ENCODE data around the gene MARCHF5. TPM values are rescaled to one million over a fixed set of nuclear protein-coding genes. Genes with fewer than 3 reads are reported as not detected.

Gene MARCHF5
- polyA plus RNA-seq, 2 of the 4 experiments (the other 2 are of a cell fraction), result 24.7 to 37.3 TPM

DNA sequence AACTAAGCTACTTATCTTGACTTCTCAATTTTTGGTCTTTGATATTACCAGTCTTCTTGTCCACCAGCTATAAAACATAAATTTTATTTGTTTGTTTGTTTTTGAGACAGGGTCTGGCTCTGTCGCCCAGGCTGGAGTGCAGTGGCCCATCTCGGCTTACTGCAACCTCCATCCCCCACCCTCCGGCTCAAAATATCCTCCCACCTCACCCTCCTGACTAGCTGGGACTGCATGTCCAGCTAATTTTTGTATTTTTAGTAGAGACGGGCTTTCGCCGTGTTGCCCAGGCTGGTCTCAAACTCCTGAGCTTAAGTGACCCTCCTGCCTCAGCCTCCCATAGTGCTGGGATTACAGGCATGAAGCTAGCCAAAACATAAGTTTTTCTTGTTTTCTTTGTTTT, 7.5 kb downstream of the MARCHF5 start:
- no peak overlapping the region for H3K4me3 ChIP-seq
- ATAC-seq (no peak), DNase-seq (ENCODE audit: low read depth in 1 of 2, low spot score in 1 of 2) (no peak), FAIRE-seq (no peak)
- no peak overlapping the region for H3K4me2 ChIP-seq
- POLR2A ChIA-PET, result no interaction called here
- H3K4me1 ChIP-seq, result no peaks in the 10 kb centered on the region
- H3K9me3 ChIP-seq, result no peaks in the 10 kb centered on the region
- 92% methylated on average over 6 of the region's 6 CpGs for WGBS (ENCODE audit: missing lambda C conversion rate)
- TF ChIP-seq, protein P1, sequence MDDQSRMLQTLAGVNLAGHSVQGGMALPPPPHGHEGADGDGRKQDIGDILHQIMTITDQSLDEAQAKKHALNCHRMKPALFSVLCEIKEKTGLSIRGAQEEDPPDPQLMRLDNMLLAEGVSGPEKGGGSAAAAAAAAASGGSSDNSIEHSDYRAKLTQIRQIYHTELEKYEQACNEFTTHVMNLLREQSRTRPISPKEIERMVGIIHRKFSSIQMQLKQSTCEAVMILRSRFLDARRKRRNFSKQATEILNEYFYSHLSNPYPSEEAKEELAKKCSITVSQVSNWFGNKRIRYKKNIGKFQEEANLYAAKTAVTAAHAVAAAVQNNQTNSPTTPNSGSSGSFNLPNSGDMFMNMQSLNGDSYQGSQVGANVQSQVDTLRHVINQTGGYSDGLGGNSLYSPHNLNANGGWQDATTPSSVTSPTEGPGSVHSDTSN (IDR thresholded peaks at IDR 0.05), result no peak
- TF ChIP-seq RAD21 (conservative IDR thresholded peaks at IDR 0.05 in 1 of 2, IDR thresholded peaks at IDR 0.05 in 1 of 2), result no peak
- CTCF ChIA-PET, result interaction anchor here (0.5 to 1.1 kb wide), 5 partner anchors 12 to 211 kb away, joined by 3 read pairs; no protein-coding TSS in a partner anchor
- no peak overlapping the region for H3K27ac ChIP-seq

DNA sequence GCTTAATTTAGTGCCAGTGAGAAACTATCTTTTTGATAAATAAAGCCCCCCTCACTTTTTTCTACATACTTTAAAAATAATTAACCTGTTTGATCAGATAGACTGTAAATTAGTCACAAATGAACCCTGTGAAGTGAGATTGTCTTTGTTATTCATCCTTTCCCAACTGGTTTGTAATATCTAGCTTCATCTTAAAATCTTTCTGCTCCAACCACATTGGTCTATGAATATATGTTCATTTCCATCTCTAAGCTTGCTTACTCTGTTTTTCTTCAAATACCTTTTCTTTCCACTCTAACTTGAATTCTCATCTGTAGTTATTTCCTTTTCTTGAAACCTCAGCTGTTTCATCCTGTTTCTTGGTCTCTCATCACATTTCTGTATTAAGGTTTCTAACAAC, 12.1 kb downstream of the MARCHF5 start:
- Histone ChIP-seq H3K4me2 (no peak overlapping the region), H3K27ac (no peak overlapping the region), H3K4me1 (no peaks in the 10 kb centered on the region), H3K9me3 (no peaks in the 10 kb centered on the region), H3K4me3 (no peak overlapping the region)
- DNase-seq (ENCODE audit: low read depth in 1 of 2, low spot score in 1 of 2) (no peak), FAIRE-seq (no peak), ATAC-seq (no peak)
- ChIA-PET POLR2A (no interaction called here), CTCF (interaction anchor here (1.9 kb wide), 1 partner anchor 12 kb away, joined by 7 read pairs; the partner anchor contains the start of genes CPEB3 and MARCHF5)
- TF ChIP-seq KDM5A (IDR thresholded peaks at IDR 0.05) (no peak), POLR2A (IDR thresholded peaks at IDR 0.05; ENCODE audit: low read length) (no peak), ZNF302 (CRISPR knock-in tag; IDR thresholded peaks at IDR 0.05) (no peak)

DNA sequence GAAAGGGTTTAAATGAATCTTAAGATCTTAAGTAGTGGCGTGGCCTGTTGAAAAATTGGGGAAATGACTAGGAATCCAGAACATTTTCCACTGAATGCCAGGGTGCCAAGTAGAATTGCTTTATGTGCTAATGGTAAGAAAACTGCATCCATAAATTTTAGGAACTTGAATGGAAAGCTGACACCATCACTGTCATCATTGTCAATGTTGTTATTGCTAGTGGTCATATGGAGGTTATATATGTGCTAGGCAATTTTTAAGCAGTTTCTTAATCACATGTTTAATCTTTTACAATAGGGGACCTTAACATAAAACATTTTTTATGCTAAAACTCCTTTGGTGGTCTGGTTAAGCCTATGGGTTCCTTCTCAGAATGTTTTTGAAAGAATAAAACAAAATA, 13.1 kb downstream of the MARCHF5 start:
- no peak for ATAC-seq
- Histone ChIP-seq H3K4me3 (no peak overlapping the region), H3K4me1 (no peaks in the 10 kb centered on the region), H3K4me2 (no peak overlapping the region), H3K9me3 (no peaks in the 10 kb centered on the region), H3K27ac (no peak overlapping the region)
- TF ChIP-seq, protein P2, sequence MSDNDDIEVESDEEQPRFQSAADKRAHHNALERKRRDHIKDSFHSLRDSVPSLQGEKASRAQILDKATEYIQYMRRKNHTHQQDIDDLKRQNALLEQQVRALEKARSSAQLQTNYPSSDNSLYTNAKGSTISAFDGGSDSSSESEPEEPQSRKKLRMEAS (IDR thresholded peaks at IDR 0.05), result no peak
- TF ChIP-seq, protein P3, sequence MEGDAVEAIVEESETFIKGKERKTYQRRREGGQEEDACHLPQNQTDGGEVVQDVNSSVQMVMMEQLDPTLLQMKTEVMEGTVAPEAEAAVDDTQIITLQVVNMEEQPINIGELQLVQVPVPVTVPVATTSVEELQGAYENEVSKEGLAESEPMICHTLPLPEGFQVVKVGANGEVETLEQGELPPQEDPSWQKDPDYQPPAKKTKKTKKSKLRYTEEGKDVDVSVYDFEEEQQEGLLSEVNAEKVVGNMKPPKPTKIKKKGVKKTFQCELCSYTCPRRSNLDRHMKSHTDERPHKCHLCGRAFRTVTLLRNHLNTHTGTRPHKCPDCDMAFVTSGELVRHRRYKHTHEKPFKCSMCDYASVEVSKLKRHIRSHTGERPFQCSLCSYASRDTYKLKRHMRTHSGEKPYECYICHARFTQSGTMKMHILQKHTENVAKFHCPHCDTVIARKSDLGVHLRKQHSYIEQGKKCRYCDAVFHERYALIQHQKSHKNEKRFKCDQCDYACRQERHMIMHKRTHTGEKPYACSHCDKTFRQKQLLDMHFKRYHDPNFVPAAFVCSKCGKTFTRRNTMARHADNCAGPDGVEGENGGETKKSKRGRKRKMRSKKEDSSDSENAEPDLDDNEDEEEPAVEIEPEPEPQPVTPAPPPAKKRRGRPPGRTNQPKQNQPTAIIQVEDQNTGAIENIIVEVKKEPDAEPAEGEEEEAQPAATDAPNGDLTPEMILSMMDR (IDR thresholded peaks at IDR 0.05), result no peak
- no peak for TF ChIP-seq MAZ (IDR thresholded peaks at IDR 0.05; ENCODE audit: borderline replicate concordance, low read depth, low read length)
- TF ChIP-seq HEYL (CRISPR knock-in tag; IDR thresholded peaks at IDR 0.05), result no peak
- TF ChIP-seq TFCP2L1 (CRISPR knock-in tag; IDR thresholded peaks at IDR 0.05), result no peak
- no peak for TF ChIP-seq RFX5 (IDR thresholded peaks at IDR 0.05)
- TF ChIP-seq CBX2 (IDR thresholded peaks at IDR 0.05; ENCODE audit: borderline replicate concordance, low read depth), result no peak
- no peak for TF ChIP-seq FOSL2 (IDR thresholded peaks at IDR 0.05)
- TF ChIP-seq FOSL2 (CRISPR knock-in tag; IDR thresholded peaks at IDR 0.05), result no peak
- no peak for TF ChIP-seq POLR2A (IDR thresholded peaks at IDR 0.05; ENCODE audit: low read length)
- TF ChIP-seq CEBPB (IDR thresholded peaks at IDR 0.05), result no peak
- FAIRE-seq, result no peak
- WGBS (ENCODE audit: missing lambda C conversion rate), result 97% methylated on average over 1 of the region's 1 CpG
- ChIA-PET POLR2A (interaction anchor here (1.1 kb wide), 1 partner anchor 13 kb away, joined by 4 read pairs; the partner anchor contains the start of genes CPEB3 and MARCHF5), CTCF (interaction anchor here (1.1 kb wide), 1 partner anchor 12 kb away, joined by 5 read pairs; no protein-coding TSS in a partner anchor)
- no peak for DNase-seq (ENCODE audit: low read depth in 1 of 2, low spot score in 1 of 2)

DNA sequence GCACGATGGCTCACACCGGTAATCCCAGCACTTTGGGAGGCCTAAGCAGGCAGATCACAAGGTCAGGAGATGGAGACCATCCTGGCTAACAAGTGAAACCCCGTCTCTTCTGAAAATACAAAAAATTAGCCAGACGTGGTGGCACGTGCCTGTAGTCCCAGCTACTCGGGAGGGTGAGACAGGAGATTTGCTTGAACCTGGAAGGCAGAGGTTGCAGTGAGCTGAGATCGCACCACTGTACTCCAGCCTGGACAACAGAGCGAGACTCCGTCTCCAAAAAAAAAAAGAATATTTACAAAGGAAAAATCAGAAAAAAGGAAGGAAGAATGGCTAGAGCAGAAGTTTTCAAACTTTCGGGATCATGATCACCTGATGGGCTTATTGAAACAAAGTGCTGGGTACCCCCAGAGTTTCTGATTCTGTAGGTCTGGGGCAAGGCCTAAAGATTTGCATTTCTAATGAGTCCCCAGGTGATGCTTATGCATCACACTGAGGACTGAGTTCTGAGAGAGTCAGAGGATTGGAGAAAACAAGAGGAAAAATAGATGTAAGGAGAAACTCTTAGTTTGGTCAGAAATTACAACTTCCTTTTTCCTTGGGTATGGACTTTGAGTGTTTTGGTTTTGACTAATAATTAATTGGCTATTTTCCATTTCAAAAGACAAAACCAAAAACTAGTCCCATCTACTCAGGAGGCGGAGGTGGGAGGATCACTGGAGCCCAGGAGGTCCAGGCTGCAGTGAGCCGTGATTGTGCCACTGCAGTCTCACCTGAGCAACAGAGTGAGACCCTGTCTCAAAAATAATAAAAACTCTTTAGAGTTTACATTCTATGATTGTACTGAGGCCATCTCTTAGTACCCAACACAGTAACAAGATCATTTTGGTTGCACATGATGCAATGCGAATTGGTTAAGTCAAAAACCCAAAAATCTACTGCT, 14.4 kb downstream of the MARCHF5 start:
- 90% methylated on average over 13 of the region's 13 CpGs for WGBS (ENCODE audit: missing lambda C conversion rate)
- H3K4me3 ChIP-seq, result no peak overlapping the region
- ATAC-seq (no peak), FAIRE-seq (no peak), DNase-seq (ENCODE audit: low read depth in 1 of 2, low spot score in 1 of 2) (no peak)
- H3K4me2 ChIP-seq, result no peak overlapping the region
- CTCF ChIA-PET, result interaction anchor here (0.8 to 1.1 kb wide), 2 partner anchors 13 to 14 kb away, joined by 4 to 5 read pairs; partner anchors contain the start of genes CPEB3 and MARCHF5
- H3K27ac ChIP-seq, result no peak overlapping the region
- no peaks in the 10 kb centered on the region for H3K9me3 ChIP-seq
- POLR2A ChIA-PET, result interaction anchor here (1.1 kb wide), 1 partner anchor 15 kb away, joined by 4 read pairs; the partner anchor contains the start of genes CPEB3 and MARCHF5
- no peaks in the 10 kb centered on the region for H3K4me1 ChIP-seq
- TF ChIP-seq, protein P4, sequence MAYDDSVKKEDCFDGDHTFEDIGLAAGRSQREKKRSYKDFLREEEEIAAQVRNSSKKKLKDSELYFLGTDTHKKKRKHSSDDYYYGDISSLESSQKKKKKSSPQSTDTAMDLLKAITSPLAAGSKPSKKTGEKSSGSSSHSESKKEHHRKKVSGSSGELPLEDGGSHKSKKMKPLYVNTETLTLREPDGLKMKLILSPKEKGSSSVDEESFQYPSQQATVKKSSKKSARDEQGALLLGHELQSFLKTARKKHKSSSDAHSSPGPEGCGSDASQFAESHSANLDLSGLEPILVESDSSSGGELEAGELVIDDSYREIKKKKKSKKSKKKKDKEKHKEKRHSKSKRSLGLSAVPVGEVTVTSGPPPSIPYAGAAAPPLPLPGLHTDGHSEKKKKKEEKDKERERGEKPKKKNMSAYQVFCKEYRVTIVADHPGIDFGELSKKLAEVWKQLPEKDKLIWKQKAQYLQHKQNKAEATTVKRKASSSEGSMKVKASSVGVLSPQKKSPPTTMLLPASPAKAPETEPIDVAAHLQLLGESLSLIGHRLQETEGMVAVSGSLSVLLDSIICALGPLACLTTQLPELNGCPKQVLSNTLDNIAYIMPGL (CRISPR knock-in tag; IDR thresholded peaks at IDR 0.05; ENCODE audit: borderline replicate concordance), result no peak
- no peak for TF ChIP-seq CBX8 (IDR thresholded peaks at IDR 0.05)
- TF ChIP-seq, protein P5, sequence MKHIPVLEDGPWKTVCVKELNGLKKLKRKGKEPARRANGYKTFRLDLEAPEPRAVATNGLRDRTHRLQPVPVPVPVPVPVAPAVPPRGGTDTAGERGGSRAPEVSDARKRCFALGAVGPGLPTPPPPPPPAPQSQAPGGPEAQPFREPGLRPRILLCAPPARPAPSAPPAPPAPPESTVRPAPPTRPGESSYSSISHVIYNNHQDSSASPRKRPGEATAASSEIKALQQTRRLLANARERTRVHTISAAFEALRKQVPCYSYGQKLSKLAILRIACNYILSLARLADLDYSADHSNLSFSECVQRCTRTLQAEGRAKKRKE (CRISPR knock-in tag; IDR thresholded peaks at IDR 0.05; ENCODE audit: low read depth), result no peak
- TF ChIP-seq POLR2AphosphoS2 (conservative IDR thresholded peaks at IDR 0.05; ENCODE audit: low read length), result no peak
- TF ChIP-seq HOXB13 (CRISPR knock-in tag; IDR thresholded peaks at IDR 0.05; ENCODE audit: low read depth), result no peak
- TF ChIP-seq GATA3 (IDR thresholded peaks at IDR 0.05; ENCODE audit: borderline replicate concordance), result no peak
- no peak for TF ChIP-seq NPAS2 (CRISPR knock-in tag; IDR thresholded peaks at IDR 0.05; ENCODE audit: borderline replicate concordance)
- no peak for TF ChIP-seq PHF8 (IDR thresholded peaks at IDR 0.05; ENCODE audit: borderline replicate concordance, low read depth)
- TF ChIP-seq, protein P6, sequence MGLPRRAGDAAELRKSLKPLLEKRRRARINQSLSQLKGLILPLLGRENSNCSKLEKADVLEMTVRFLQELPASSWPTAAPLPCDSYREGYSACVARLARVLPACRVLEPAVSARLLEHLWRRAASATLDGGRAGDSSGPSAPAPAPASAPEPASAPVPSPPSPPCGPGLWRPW (IDR thresholded peaks at IDR 0.05), result no peak
